HUES48 (cell line): ENCODE results near the gene PTPRG.
"Not testable (repeated sequence)": the region's sequence is repeated elsewhere in the genome, so short reads cannot be mapped to it uniquely, and the experiment has no call there.

Experiments used
- H3K27ac ChIP-seq: one replicate; pipeline ENCODE4 v1.7.0; 2013; ENCODE audit warnings: low read depth, low read length, inconsistent platforms
- H3K27me3 ChIP-seq: 2 replicates; pipeline ENCODE4 v1.6.1; 2013; ENCODE audit warnings: mild to moderate bottlenecking, low read length; ENCODE audit not compliant: control insufficient read depth, insufficient read depth
- H3K36me3 ChIP-seq: 2 replicates; pipeline ENCODE4 v1.6.1; 2013; ENCODE audit warnings: low read length; ENCODE audit not compliant: control insufficient read depth, insufficient read depth
- H3K4me1 ChIP-seq: 2 replicates; pipeline ENCODE4 v1.6.1; 2013; ENCODE audit warnings: mild to moderate bottlenecking, low read length; ENCODE audit not compliant: control insufficient read depth, insufficient read depth
- H3K4me3 ChIP-seq: 2 replicates; pipeline ENCODE4 v1.5.1; 2013; ENCODE audit warnings: mild to moderate bottlenecking, low read depth, low read length
- H3K9ac ChIP-seq: 2 replicates; pipeline ENCODE4 v1.6.1; 2013; ENCODE audit warnings: mild to moderate bottlenecking, low read depth, low read length, moderate library complexity
- H3K9me3 ChIP-seq: 2 replicates; pipeline ENCODE4 v1.6.1; 2013; ENCODE audit warnings: low read length; ENCODE audit not compliant: control insufficient read depth, insufficient read depth

Gene PTPRG

DNA sequence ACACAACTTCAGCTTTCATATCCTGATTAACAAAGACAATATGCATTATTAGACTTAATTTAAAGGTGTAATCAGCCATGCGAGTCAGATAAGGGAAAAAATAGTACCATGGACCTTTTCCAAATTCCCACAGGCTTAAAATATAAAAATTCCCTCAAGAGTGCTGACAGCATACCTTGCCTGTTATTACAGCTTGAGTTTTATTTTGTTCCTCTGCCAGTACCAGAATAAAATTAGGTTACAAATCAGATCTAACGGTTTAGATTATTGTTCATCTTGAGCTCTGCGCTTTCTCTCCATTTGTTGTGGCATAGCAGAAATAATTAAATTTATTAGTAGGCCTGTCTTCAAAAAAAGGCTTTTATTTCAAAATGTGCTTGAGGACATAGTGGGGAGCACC is 250.3 kb downstream of the PTPRG start:
- Histone ChIP-seq H3K27ac (no peak overlapping the region), H3K4me3 (no peak overlapping the region), H3K4me1 (peaks cover 48% of the 10 kb centered on the region), H3K9me3 (no peaks in the 10 kb centered on the region), H3K9ac (no peak overlapping the region), H3K36me3 (no peaks in the 10 kb centered on the region), H3K27me3 (no peaks in the 10 kb centered on the region)

GRCh38 chr3:61812085-61812484 is 250.7 kb downstream of the PTPRG start:
- H3K4me1 ChIP-seq, result peaks cover 44% of the 10 kb centered on the region
- no peak overlapping the region for H3K4me3 ChIP-seq
- H3K27me3 ChIP-seq, result no peaks in the 10 kb centered on the region
- no peak overlapping the region for H3K27ac ChIP-seq
- H3K36me3 ChIP-seq, result no peaks in the 10 kb centered on the region
- no peak overlapping the region for H3K9ac ChIP-seq
- no peaks in the 10 kb centered on the region for H3K9me3 ChIP-seq

DNA sequence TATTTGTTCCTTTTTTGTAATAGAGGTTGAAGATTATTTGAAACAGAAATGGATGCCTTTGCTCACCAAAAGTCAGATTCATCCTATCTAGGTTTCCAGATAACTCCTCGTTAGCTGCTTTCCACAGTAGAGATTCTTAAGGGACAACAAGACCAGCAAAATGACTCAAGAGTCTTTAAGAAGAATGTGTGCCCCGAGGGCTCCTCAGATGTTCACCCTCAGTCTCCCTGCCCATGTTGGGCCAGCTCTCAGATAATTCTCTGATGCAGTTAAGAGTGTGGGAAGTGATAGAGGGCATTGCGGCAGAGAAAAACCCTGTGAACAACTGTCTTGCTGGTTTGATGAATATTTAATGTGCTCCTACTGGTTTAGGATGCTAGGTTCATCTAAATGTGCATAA is 251.1 kb downstream of the PTPRG start:
- H3K4me3 ChIP-seq, result no peak overlapping the region
- H3K4me1 ChIP-seq, result peaks cover 40% of the 10 kb centered on the region
- no peaks in the 10 kb centered on the region for H3K27me3 ChIP-seq

DNA sequence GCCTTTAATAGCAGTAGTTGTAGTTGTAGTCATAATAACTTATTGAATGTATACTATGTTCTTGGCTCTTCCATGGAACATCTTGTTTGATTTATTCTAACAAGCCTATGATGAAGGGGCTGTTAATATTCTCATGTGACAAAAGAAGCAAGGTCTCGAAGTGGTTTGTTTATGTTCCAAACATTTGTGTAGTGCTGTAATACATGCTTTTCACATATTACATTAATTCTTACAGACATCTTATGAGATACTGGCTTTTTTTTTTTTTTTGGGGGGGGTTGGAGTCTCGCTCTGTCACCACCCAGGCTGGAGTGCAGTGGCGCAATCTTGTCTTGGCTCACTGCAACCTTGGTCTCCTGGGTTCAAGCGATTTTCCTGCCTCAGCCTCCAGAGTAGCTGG is 252.3 kb downstream of the PTPRG start:
- Histone ChIP-seq H3K9ac (no peak overlapping the region), H3K27me3 (no peaks in the 10 kb centered on the region), H3K4me1 (peaks cover 29% of the 10 kb centered on the region), H3K9me3 (no peaks in the 10 kb centered on the region), H3K4me3 (no peak overlapping the region), H3K36me3 (no peaks in the 10 kb centered on the region), H3K27ac (no peak overlapping the region)

More for the DNA sequence above, 251.1 kb downstream of the PTPRG start:
- Histone ChIP-seq H3K9me3 (no peaks in the 10 kb centered on the region), H3K9ac (no peak overlapping the region), H3K27ac (no peak overlapping the region), H3K36me3 (no peaks in the 10 kb centered on the region)

GRCh38 chr3:61814674-61815073 is 253.3 kb downstream of the PTPRG start:
- peak overlapping the region; percentile 3 for H3K27ac ChIP-seq
- no peaks in the 10 kb centered on the region for H3K9me3 ChIP-seq
- no peaks in the 10 kb centered on the region for H3K36me3 ChIP-seq
- H3K9ac ChIP-seq, result no peak overlapping the region
- H3K4me1 ChIP-seq, result peaks cover 25% of the 10 kb centered on the region
- H3K4me3 ChIP-seq, result no peak overlapping the region
- H3K27me3 ChIP-seq, result no peaks in the 10 kb centered on the region

DNA sequence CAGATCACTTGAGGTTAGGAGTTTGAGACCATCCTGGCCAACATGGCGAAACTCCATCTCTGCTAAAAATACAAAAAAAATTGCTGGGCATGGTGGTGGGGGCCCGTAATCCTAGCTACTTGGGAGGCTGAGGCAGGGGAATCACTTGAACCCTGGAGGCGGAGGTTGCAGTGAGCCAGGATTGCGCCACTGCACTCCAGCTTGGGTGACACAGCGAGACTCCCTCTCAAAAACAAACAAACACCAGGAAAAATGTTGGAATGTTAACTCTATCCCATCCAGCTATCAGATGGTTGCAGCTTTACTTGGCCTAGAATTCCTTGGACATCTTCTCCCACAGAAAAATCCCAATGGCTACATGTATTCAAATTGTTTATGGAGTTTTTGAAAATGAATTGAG is 254.9 kb downstream of the PTPRG start:
- H3K27me3 ChIP-seq, H3K9me3 ChIP-seq, H3K36me3 ChIP-seq, H3K27ac ChIP-seq, H3K4me3 ChIP-seq, H3K9ac ChIP-seq: not testable (repeated sequence)
- H3K4me1 ChIP-seq, result peaks cover 25% of the 10 kb centered on the region

DNA sequence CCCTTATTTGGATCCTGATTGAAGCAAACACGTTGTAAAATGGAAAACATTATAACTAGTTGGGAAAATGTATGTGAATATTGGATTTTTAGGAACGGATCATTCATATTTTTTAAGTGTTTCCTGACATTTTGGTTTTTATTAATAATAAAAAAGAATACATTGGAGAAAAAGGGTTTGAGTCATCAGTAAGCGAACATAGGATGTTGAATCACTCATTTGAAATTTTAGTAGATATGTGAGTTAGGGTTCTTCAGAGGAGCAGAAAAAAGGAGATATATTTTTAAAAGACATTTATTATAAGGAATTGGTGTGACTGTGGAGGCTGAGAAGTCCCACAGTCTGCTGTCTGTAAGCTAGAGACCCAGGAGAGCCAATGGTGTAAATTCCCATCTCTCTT is 258.5 kb downstream of the PTPRG start:
- no peaks in the 10 kb centered on the region for H3K4me1 ChIP-seq
- no peaks in the 10 kb centered on the region for H3K9me3 ChIP-seq
- H3K36me3 ChIP-seq, result no peaks in the 10 kb centered on the region
- H3K9ac ChIP-seq, result no peak overlapping the region
- H3K27me3 ChIP-seq, result no peaks in the 10 kb centered on the region
- no peak overlapping the region for H3K4me3 ChIP-seq
- no peak overlapping the region for H3K27ac ChIP-seq

DNA sequence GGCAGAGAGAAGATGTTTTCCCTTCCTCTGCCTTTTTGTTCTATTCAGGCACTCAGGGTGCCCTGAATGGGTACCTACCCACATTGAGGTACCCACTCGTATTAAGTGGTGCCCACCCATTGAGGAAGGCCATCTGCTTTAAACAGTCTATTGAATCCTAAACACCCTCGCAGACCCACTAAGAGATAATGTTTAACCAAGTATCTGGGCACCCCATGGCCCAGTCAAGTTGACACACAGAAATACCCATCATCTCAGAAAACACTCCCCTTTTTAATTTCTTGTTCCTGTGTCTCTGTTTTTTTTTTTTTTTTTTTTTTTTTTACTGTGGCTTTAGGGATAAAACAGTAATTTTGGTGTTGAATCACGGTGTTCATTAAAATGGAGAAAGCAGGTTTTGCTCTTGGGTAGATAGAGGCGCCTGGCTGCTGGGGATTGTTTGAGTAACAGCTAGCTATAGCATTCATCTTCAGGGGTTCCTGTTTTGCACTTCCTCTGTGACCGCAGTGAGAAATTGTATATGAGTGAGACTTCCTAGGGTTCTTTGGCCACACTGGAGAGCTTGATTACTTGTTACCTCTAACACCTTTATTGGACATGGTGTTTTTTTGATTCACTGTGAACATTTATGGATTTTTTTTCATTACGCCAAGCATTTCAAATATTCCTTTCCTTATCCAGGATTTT is 259.1 kb downstream of the PTPRG start:
- Histone ChIP-seq H3K9ac (no peak overlapping the region), H3K27me3 (no peaks in the 10 kb centered on the region), H3K4me1 (no peaks in the 10 kb centered on the region), H3K27ac (no peak overlapping the region), H3K36me3 (no peaks in the 10 kb centered on the region), H3K9me3 (no peaks in the 10 kb centered on the region), H3K4me3 (no peak overlapping the region)

DNA sequence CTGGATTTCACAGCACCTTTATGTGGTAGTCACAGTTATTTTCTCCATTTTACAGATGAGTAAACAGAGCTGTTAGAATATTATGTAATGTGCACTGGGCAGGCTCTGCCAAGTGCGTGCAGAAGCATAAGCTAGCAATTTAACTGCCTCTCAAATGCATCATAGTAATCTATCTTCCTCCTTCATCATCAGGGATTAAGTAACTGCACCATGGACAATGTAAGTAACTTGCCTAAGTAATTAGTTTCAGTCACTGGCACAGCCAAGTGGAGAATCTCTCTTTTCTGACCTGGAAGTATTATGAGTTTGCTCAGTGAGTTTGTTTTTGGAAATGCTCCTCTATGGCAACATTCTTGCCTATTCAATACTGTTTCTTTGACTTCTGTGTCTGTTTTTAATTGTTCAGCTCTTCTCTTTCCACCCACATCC is 260.5 kb downstream of the PTPRG start:
- Histone ChIP-seq H3K27ac (no peak overlapping the region), H3K36me3 (no peaks in the 10 kb centered on the region), H3K4me1 (no peaks in the 10 kb centered on the region), H3K4me3 (no peak overlapping the region), H3K27me3 (no peaks in the 10 kb centered on the region), H3K9ac (no peak overlapping the region), H3K9me3 (no peaks in the 10 kb centered on the region)

- no peak overlapping the region for H3K4me3 ChIP-seq
- no peak overlapping the region for H3K27ac ChIP-seq
- H3K36me3 ChIP-seq, result no peaks in the 10 kb centered on the region
- no peaks in the 10 kb centered on the region for H3K27me3 ChIP-seq
- no peaks in the 10 kb centered on the region for H3K4me1 ChIP-seq
- H3K9me3 ChIP-seq, result no peaks in the 10 kb centered on the region
- no peak overlapping the region for H3K9ac ChIP-seq
Measured at GRCh38 chr3:61822588-61822987, 261.2 kb downstream of the PTPRG start.

GRCh38 chr3:61824553-61825135 is 263.3 kb downstream of the PTPRG start:
- Histone ChIP-seq H3K27ac (no peak overlapping the region), H3K27me3 (no peaks in the 10 kb centered on the region), H3K4me3 (no peak overlapping the region), H3K4me1 (peaks cover 17% of the 10 kb centered on the region), H3K9me3 (no peaks in the 10 kb centered on the region), H3K9ac (no peak overlapping the region), H3K36me3 (no peaks in the 10 kb centered on the region)
